HT-29 (cell line): ENCODE measurements around the gene C15orf39. TPM values are rescaled to one million over a fixed set of nuclear protein-coding genes. Genes with fewer than 3 reads are reported as not detected.
A peak's percentile ranks its signal among the peaks of the same experiment; 100 is the strongest.

Experiments used
- DNase-seq: peaks from one replicate; pipeline ENCODE4 v3.0.0-alpha.2; 2015; ENCODE audit warnings: low spot score
- total RNA-seq: library from RNA; depleted of rRNA; stranded (reverse); fragments of >200 nt; shearing (Covaris generic); gene quantifications from 2 replicates; pipeline ENCODE4 v1.2.3, GENCODE V29; 2014; rRNA removed

Gene C15orf39
- 59.0 and 76.6 TPM in 2 replicates for total RNA-seq

DNA sequence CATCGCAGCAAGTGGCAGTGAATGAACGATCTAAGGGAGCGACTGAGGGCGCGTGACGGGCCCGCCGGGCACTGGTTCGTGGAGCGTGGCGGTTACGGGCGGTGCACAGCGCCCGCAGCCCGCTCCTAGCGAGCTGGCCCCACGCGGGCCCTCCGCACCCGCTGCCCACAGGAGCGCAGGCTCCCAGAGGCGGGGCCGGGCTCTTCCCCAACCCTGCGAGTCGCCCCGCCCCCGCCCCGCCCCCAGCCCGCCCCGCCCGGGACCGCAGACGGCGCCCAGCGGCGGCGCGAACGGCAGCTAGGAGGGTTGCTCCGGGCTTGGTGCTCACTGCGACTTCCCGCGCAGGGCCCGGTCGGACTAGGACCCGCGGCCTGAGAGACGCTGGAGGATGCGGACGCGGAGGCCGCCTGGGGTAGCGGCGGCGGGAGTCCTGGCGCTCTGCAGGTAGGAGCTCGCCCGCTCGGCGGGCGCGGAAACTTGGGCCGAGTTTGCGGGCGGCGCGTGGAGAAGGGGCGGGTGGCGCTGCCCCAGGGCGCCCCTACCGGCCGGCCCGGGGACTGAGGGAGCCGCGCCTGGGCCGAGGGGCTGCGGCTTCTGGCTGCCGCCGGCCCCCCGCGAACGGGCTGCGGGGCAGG is at the start of gene C15orf39:
C15orf39 (plus strand) TSS at position 267 of the 635 bp plus-strand sequence. CDS start 4,167 bp downstream, outside the sequence.
- DNase-seq, result peak; percentile 83

DNA sequence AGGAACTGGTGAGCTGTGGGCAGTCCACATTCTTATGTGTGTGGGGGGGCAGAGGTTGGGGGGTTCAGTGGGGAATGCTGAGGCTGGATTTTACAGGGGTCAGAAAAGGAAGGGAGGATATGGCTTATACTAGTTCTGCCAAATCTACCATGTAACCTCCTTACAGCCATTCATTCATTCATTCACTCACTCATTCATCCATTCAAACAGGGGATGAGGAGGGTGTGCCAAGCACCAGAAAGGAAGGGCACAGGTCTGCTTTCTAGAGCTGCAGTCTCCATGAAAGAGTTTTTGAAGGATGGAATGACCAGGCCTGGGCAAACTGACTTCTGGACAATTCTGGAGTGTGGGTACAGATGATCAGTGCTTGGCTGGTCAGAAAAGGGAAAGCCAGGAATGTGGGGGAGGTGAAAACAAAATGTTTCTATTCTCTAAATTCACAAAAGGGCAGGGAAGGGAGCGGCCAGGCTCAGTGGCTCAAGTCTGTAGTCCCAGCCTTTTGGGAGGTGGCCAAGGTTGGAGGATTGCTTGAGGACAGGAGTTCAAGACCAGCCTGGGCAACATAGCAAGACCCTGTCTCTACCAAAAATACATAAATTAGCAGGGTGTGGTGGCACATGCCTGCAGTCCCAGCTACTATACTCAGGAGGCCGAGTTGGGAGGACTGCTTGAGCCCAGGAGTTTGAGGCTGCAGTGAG is 49.2 kb upstream of the C15orf39 start:
- DNase-seq, result no peak

DNA sequence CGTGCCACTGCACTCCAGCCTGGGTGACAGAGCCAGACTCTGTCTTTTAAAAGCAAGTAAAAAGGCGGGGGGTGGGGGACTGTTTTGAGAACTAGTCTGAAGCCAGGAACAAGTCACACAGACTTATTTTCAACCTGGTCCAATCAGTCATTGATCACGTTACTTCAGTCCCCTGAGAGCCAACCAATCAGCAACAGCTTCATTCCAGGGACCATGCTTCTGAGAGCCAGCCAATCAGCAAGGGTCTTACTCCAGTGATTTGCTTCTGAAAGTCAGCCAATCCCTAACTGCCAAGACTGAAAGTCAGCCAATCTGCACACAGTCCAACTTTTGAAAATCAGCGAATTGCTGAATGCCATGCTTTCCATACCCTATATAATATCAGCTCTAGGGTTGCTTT is 48.6 kb upstream of the C15orf39 start:
- DNase-seq, result no peak

DNA sequence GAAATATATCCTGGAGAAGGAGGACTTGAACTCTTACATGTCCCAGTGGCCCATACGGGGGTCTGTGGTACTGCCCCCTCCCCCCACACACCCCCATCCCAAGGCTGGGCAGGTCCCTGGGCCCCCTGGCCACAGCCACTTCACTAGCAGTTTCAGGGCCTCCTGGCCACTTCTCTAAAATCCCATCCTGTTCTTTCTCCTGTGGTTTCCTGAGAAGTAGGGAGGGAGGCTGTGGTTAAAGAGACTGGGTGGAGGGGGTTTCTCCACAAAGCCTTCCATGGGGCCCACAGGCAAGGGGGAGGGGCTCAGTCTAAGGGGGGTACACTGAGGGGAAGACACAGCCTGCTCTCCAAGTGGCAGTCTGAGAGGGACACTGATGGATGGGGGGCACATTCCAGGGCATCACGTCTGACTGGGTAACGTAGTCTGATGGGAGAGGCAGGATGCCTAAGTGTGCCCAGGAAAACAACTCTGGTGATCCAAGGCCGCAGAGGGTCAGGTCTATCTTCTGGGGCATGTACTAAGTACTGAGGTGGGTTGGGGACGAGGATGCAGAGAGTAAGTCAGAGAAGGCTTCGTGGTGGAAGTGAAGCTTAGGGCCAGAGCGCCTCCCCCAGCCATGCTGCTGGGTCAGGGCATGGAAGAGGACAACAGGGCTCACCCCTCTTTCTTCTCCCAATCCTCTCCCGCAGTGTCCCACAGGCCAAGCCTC is 48.0 kb upstream of the C15orf39 start:
- DNase-seq, result no peak

DNA sequence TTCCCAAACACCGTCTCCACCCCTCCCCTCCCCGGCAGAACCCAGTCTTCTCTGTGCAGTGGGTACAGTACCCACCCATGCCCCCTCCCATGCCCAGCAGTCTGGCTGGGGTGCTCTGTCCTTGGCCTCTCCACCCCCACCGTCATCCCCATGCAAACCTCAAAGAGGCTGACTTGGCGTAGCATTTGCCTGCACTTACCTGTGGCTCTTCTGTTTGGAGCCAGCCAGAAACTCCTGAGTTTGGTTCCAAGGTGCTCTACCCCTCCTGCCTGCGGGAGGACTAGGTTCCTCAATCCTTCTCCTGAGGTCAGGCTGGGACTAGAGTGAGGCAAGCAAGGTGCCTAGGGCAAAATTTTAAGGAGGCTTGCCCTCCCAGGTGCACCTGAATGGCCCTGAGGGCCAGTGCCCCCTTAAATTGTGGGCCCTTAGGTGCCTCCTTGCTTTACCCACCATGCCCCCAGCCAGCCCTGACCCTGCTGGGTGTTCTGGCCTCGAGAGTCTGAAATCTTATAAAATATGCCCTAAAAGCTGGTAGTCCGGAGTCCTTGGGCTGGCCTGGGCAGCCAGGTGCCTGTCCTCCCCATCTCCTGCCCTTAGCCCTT is 47.1 kb upstream of the C15orf39 start:
- no peak for DNase-seq

DNA sequence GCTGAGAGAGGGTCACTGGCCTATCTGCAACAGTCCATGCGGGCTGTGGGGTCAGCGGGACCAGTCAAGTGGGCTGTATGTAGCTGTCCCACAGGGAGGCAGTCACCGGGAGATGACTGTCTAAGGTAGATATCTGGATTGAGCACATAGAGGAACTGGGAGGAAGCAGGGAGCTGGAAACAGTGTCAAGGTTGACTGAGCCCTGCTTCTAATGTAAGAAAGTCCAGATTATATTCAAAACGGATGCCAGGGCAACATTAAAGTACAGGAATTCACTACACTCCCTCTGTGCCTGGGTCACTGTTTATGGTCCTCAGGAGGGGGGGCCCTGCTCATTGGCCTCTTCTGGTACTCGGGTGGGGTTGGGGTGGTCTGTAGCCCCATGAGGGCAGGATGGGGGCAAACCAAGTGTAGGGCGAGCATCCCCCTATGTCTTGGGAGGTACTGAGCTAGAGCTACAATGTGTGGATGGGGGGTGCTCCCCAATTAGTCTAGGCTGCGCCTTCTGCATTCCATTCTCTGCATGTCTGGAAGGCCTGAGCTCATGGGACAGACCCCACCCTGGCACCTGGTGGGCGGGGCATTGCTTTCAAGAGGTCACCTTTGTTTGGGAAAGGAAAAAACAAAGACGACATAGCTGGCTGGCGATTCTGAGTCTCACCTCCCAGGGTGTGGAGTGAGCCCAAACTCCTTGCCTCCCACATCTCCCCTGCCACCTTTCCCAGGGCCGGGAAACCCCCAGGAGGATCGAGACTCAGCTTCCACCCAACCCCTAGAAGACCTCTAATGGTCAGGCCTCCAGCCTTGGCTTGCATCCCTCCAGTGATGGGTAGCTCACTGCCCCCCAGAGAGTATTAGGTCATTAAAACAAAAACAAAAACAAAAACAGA is 45.1 kb upstream of the C15orf39 start:
- no peak for DNase-seq

DNA sequence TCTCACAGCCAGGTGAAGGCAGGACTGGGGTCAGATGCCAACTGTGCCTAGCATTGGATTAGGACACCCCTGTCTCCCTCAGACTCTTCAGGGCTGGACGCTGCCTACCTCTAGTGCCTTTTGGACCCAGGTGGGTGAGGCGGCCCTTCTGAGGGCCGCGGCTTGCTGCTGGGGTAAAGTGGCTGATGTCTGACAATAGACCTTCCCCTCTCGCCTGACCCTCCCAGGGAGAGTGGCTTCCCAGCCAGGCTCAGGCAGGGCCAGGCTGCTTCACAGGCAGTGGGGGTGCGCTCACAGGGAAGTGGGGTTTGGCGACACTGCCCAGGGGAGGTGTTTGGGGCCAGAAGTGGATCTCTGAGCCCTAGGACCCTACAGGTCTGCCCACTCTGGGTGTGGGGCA is 43.3 kb upstream of the C15orf39 start:
- DNase-seq, result no peak

DNA sequence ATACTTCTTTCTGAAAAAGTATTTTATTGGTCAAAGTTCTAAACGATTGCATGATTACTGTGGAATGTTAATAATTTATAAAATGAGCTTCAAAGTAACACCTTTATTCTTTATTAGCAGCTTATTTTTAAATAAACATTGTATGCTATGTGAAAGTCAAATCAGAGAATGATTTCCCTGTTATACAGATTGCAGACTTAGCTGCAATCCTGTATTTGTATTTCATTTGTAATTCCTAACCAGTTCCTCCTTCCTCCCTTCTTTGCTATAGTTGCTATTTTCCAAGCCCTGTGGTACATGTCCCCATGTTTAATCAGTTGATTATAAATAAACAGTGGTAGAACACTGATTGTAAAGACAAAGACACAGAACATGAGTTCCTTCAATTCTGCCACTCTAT is 42.4 kb upstream of the C15orf39 start:
- no peak for DNase-seq

DNA sequence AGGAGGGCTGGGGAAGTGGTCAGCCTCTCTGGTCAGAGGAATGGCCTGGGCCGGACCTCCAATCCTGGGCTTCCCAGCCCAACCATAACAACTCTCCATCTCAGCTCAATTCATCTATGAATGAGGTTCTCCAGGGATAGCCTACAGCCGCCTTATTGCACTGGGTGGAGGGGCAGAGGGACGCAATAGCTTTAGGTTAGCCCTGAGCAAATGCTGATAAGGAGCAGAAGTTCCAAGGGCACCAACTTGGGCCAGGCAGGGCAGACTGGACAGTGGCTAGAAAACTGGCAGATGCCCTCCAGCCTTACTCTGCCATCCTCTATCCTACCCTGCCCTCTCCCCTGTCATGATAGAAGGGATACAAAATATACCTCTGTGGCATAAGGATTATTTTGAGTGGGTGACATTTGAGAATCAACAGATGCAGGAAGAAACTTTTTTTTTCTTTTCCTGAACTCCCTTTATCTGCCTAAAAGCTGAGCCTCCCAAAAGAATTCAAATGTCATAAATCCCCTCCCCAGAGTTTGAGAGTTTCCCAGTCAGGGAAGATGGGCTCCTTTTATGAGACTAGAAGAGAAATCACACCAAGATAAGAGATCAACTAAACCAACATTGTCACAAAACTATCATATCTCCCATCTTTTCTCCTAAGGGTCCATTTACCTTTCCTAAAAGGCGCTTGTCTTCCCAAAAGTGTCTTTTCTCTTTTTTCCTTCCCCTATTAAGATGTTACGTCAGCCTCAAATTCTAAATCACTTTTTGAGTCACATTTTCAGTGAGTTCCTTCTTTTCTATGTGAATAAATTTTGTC is 40.4 kb upstream of the C15orf39 start:
- no peak for DNase-seq

DNA sequence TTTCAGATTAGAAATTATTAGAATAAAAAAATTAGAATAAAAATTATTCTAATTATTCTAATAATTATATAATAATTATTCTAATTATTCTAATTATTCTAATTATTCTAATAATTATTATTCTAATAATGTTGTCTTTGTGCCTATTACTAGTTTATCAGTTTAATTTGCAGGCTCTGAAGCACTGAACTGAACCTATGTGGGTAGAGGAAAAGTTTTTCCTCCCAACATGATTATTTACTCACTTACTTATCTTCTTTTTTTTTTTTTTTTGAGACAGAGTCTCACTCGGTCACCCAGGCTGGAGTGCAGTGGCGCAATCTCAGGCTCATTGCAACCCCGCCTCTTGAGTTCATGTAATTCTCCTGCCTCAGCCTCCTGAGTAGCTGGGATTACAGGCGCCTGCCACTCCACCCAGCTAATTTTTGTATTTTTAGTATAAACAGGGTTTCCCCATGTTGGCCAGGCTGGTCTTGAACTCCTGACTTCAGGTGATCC is 39.7 kb upstream of the C15orf39 start:
- no peak for DNase-seq

DNA sequence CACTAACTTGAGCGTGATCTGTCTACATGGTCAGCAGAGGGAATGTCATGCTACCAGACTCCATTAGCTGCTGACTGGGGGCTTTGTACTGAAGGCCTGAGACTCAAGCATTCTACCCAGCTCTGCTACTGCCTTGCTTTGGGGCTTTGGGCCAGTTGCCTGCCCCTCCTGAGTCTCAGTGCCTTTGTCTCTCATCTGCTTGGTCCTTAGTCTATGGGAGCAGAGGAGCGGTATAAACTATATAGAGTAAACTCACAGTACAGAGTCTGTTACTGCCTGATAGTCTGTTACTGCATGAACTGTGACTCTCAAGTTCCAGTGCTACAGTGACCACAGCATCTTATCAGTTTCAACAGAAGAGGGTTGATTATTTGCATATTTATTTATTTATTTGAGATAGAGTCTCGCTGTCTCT is 38.5 kb upstream of the C15orf39 start:
- DNase-seq, result no peak

DNA sequence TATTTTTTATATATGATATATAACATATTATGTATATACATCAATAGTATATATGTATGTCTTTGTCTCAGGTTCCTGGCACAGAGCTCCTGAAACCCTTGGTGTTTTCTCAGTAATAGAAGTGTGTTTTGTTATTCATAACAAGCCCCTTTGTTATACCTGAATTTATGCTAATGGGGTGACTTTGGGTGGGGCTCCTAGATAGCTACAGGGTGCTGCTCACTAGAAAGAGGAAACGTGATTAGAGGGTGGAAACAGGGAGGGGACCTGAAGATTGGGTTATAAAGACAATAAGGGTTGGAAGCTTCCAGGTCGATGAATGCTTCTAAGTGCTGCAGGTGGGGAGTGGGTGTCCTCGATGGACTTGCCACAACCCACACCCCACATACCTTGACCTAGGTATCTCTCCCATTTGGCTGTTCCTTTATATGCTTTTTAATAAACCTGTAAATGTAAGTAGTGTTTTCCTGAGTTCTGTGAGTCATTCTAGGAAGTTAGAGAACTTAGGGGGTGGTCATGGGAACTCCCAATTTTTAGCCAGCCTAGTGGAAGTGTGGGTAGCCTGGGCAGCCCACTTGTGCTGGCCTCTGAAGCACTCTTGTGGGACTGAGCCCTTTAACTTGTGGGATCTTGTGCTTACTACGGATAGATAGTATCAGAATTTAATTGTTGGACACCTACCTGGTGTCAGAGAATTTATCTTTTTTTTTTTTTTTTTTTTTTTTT is 36.9 kb upstream of the C15orf39 start:
- DNase-seq, result no peak

DNA sequence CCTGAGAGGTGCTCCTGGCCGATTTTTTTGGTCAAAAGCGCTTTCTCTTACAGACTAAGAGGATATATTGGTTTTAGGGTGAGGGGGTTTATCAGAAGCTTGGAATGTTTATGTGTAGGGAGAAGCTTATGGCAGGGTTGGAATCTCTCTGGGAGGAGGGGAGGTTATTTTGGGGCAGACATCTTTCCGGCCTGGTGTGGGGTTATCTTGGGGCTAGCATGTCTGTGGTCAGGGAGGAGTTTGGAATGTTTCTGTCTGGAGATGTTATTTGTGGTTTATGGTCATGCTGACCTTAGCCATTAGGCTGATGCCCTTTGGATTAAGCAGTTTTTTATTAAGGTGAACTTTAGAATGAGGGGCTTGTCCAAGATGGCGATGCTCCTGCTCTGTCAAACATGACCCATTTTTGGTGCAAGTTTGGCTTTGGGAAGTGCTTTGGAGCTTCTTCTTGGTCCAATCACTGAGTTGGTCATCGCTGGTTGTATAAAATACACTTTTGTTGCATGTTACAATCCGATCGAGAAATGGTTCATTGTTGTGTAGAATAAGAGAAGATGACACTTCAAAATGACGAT is 35.1 kb upstream of the C15orf39 start:
- peak; percentile 60 for DNase-seq

DNA sequence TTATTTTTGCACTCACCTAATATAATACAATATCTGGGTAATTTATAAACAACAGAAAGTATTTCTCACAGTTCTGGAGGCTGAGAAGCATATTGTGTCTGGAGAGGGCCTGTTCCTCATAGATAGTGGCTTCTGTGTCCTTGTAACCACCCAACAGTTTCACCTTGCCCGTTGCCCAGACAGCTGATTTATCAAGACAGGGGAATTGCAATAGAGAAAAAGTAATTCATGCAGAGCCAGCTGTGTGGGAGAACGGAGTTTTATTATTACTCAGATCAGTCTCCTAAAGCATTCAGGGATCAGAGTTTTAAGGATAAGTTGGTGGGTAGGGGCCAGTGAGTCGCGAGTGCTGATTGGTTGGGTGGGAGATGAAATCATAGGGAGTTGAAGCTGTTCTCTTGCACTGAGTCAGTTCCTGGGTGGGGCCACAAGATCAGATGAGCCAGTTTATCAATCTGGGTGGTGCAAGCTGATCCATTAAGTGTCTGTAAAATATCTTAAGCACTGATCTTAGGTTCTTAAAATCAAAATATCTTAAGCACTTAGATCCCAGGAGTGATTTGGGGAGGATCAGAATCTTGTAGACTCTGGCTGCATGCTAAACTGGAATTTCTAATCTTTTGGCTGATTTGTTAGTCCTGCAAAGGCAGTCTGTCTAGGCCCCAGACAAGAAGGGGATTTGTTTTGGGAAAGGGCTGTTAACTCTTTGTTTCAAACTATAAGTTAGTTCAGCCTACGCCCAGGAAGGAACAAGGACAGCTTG is 33.9 kb upstream of the C15orf39 start:
- DNase-seq, result no peak

DNA sequence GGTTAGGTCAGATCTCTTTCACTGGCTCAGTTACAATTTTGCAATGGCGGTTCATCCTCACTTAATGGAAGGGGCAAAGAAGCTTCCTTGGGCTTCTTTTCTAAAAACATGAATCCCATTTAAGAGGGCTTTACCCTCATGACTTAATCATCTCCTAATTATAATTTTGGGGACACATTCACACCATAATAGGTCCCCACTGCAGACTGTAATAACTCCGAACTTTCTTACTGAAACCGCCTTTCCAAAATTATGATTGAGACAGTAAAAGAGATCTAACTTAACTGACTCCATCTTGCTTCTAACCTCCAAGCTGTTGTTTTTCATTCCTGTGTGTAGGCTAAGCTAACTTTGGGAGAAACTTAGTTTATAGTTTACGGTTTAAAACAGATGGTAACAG is 33.3 kb upstream of the C15orf39 start:
- no peak for DNase-seq

DNA sequence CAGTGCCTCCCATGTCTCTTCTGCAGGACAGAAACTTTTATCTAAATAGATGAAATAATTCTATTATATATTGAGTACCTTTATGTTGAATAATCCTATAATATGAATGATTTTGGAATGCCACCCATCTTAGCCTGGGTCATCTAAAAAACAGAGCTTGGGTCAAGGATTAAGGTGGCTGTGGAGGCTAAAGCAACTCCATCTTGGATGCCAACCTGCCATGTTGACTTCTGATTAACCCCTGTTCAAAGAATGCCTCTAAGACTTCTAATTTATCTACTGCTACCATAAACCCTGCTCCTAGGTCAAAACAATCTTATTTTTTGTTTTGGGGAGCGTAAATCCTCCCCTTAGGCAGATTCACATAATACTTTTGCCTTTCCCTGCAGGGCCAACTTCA is 31.5 kb upstream of the C15orf39 start:
- no peak for DNase-seq

DNA sequence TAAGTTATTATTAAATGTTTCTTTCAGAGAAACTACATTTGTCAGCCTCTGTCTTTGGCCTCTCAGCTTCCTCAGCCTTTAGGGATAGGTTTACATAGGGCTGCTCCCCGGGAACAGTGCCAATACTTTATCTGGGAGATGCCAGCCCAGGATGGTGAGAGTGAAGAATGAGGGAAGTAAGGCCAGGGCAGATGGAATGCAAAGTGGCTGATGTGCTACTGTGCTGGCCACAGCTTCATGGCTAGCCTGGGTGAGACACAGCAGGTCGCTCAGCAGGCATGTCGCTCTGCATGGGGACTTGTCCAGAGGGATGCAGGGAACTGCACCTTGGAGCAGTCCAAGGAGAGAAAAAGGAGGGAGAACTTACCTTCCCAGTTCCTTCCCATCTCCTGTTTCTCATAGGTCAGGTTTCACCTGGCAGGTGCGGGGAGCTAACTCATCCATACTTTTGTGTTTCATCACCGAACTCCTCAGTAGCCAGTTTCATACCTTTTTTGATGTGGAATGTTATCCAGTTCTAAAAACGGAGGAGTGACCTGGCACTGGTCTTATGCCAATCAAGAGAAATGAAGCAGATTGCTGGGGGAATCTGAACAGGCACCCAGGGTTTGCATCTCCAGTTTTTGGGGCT is 30.9 kb upstream of the C15orf39 start:
- DNase-seq, result peak; percentile 92

DNA sequence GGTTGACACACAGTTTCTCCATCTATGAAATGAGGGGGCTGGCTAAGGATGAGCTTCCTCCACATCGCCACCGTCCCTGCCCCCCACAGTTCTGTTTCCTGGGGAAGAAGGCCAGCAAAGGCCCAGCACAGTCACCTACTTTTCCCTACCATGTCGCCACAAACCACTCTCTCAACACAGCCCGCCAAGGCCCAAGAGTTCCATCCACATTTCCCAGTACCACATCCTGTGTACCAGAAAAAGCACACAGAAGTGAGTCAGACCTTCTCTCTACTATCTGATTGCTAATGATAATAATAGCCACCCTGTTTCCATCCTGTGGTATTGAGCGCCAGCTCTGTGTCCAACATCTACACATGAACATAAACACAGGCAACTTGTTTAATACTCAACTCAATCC is 30.3 kb upstream of the C15orf39 start:
- peak; percentile 53 for DNase-seq
